Progenitor cell of endocrine pancreas (in vitro differentiated cells): ENCODE data around the gene PIP4K2C. TPM values are rescaled to one million over a fixed set of nuclear protein-coding genes. Genes with fewer than 3 reads are reported as not detected.
"Not testable (repeated sequence)": the region's sequence is repeated elsewhere in the genome, so short reads cannot be mapped to it uniquely, and the experiment has no call there.

Experiments
- DNase-seq: peaks from one replicate; pipeline ENCODE4 v3.0.0; 2021; ENCODE audit warnings: low spot score; ENCODE audit not compliant: unreplicated experiment
- H3K27ac Mint-ChIP-seq: 2 replicates; pipeline ENCODE4 v1.8.0; 2021; ENCODE audit warnings: mild to moderate bottlenecking, moderate library complexity, mixed read lengths
- H3K27me3 Mint-ChIP-seq: 2 replicates; pipeline ENCODE4 v1.8.0; 2021; ENCODE audit warnings: mixed read lengths
- H3K36me3 Mint-ChIP-seq: 2 replicates; pipeline ENCODE4 v1.8.0; 2022; ENCODE audit warnings: mixed read lengths; ENCODE audit not compliant: insufficient read depth
- H3K4me1 Mint-ChIP-seq: 2 replicates; pipeline ENCODE4 v1.8.0; 2021; ENCODE audit warnings: low read depth, mixed read lengths
- H3K4me3 Mint-ChIP-seq: 2 replicates; pipeline ENCODE4 v1.8.0; 2021; ENCODE audit warnings: low read depth, mild to moderate bottlenecking, moderate library complexity, mixed read lengths
- H3K9me3 Mint-ChIP-seq: 2 replicates; pipeline ENCODE4 v1.8.0; 2021; ENCODE audit warnings: low read depth, mixed read lengths
- CTCF ChIP-seq: fragments of 200-600 bp; sonication (generic); IDR thresholded peaks from one replicate; pipeline ENCODE4 v1.5.0; 2021; ENCODE audit warnings: antibody characterized with exemption, mild to moderate bottlenecking; ENCODE audit not compliant: unreplicated experiment
- total RNA-seq: library from RNA; stranded (reverse); gene quantifications from 2 replicates; pipeline ENCODE4 v1.2.1, GENCODE V29; 2021

PIP4K2C gene
- total RNA-seq, 1 donor from 2014 or later = 38.4 TPM

DNA sequence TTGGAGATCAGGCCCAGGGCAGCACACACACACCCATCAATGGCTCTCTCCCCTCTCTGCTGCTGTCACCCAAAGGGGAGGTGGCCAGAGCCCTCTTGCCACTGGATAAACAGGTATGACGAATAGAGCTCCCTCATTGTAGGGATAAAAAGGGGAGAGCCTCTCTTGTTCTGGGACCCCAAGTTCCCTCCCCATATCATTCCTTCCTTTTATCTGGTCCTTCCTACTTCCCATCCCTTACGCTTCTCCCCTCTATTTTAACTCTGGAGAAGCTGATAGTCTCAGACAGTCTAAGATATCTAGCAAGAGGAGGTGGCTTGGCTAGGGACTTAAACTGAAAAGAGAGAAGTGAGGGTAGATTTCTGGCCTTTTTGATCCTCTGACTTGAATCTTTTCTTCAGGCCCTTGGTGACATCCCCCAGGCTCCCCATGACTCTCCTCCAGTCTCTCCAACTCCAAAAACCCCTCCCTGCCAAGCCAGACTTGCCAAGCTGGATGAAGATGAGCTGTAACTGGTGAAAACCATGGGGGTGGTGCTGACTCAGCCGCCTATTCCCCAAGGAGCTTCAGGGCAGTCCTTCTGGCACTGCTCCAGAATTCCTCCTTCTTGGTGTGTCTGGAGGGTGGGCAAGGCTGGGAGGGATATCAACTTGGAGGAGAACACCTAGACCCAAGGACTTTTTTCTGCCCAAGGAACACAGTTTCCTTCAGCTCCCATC lies 25.6 kb downstream of the PIP4K2C start:
- H3K36me3 Mint-ChIP-seq = peaks cover 13% of the 10 kb centered on the region
- H3K4me1 Mint-ChIP-seq = peaks cover 8% of the 10 kb centered on the region
- no peak for DNase-seq
- H3K9me3 Mint-ChIP-seq = no peaks in the 10 kb centered on the region
- TF ChIP-seq CTCF = no peak
- no peak overlapping the region for H3K27ac Mint-ChIP-seq
- H3K27me3 Mint-ChIP-seq = peaks cover 80% of the 10 kb centered on the region
- no peak overlapping the region for H3K4me3 Mint-ChIP-seq

DNA sequence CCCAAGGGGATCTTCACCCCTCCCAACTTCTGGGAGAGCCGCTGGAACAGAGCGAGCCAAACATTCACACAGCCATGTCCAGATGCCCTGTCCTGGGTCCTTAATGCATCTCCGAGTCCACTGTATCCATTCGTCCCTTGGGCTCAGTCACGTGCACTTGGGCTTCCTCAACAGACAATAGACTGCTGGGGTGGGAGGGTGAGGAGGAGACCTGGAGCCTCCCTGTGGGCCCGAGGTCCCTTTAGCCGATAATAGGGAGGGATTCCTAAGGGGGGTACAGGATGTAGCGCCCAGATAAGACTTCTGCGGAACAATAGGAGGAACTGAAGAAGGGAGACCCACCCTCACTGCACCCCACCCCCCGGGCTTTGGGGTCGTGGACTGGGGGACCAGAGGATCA lies 26.9 kb downstream of the PIP4K2C start:
- H3K4me3 Mint-ChIP-seq = no peak overlapping the region
- H3K9me3 Mint-ChIP-seq = no peaks in the 10 kb centered on the region
- peaks cover 86% of the 10 kb centered on the region for H3K27me3 Mint-ChIP-seq
- no peak for DNase-seq
- no peak overlapping the region for H3K27ac Mint-ChIP-seq
- no peak for TF ChIP-seq CTCF
- peaks cover 11% of the 10 kb centered on the region for H3K4me1 Mint-ChIP-seq
- peaks cover 13% of the 10 kb centered on the region for H3K36me3 Mint-ChIP-seq

- peaks cover 86% of the 10 kb centered on the region for H3K27me3 Mint-ChIP-seq
- H3K4me1 Mint-ChIP-seq = peaks cover 11% of the 10 kb centered on the region
- not testable (repeated sequence) for H3K4me3 Mint-ChIP-seq, H3K27ac Mint-ChIP-seq, DNase-seq, H3K9me3 Mint-ChIP-seq
- H3K36me3 Mint-ChIP-seq = peaks cover 13% of the 10 kb centered on the region
Measured at GRCh38 chr12:57618431-57618830, 27.4 kb downstream of the PIP4K2C start.

- Mint-ChIP-seq H3K36me3 (peaks cover 13% of the 10 kb centered on the region), H3K27ac (no peak overlapping the region), H3K4me1 (peaks cover 11% of the 10 kb centered on the region), H3K4me3 (peak overlapping the region; percentile 60), H3K9me3 (no peaks in the 10 kb centered on the region), H3K27me3 (peaks cover 91% of the 10 kb centered on the region)
- no peak for TF ChIP-seq CTCF
- DNase-seq = no peak
Measured at GRCh38 chr12:57618966-57619433, 28.0 kb downstream of the PIP4K2C start.

GRCh38 chr12:57619434-57620244 lies 28.6 kb downstream of the PIP4K2C start:
- Mint-ChIP-seq H3K27ac (no peak overlapping the region), H3K9me3 (no peaks in the 10 kb centered on the region)
- no peak for DNase-seq

More at GRCh38 chr12:57619434-57620244, 28.6 kb downstream of the PIP4K2C start:
- Mint-ChIP-seq H3K27me3 (peaks cover 93% of the 10 kb centered on the region), H3K4me3 (peak overlapping the region; percentile 60), H3K36me3 (peaks cover 13% of the 10 kb centered on the region), H3K4me1 (peaks cover 11% of the 10 kb centered on the region)
- TF ChIP-seq CTCF = no peak
